Gastroesophageal sphincter (tissue), 4 donors: ENCODE measurements around the gene DOP1B. TPM values are rescaled to one million over a fixed set of nuclear protein-coding genes. Genes with fewer than 3 reads are reported as not detected.

Source experiments
- ATAC-seq: fragments of 150-250 bp; one replicate; pipeline ENCODE4 v1.9.1; 2016; ENCODE audit warnings: mild to moderate bottlenecking, moderate library complexity
- H3K27ac ChIP-seq, 4 donors: fragments of 200-600 bp; sonication (generic) in 3 of 4; 1 replicate in 3 of 4; 2 replicates in 1 of 4; pipeline ENCODE4 v1.5.1; 2016 to 2019
- H3K27me3 ChIP-seq: fragments of 200-600 bp; sonication (generic); one replicate; pipeline ENCODE4 v1.5.1; 2019
- H3K36me3 ChIP-seq, 2 donors: fragments of 200-600 bp; sonication (generic); one replicate each; pipeline ENCODE4 v1.5.1; 2019; ENCODE audit warnings: control low read depth in 1 of 2
- H3K4me1 ChIP-seq, 3 donors: fragments of 200-600 bp; sonication (generic); 1 replicate in 2 of 3; 2 replicates in 1 of 3; pipeline ENCODE4 v1.5.1; 2016 to 2019; ENCODE audit warnings: control low read depth in 2 of 3
- H3K4me3 ChIP-seq, 2 donors: fragments of 200-600 bp; sonication (generic); one replicate each; pipeline ENCODE4 v1.5.1; 2019; ENCODE audit warnings: mild to moderate bottlenecking in 1 of 2, moderate library complexity in 1 of 2
- H3K9me3 ChIP-seq, 3 donors: fragments of 200-600 bp; sonication (generic); one replicate each; pipeline ENCODE4 v1.5.1; 2017 to 2019; ENCODE audit warnings: control low read depth in 2 of 3
- CTCF ChIP-seq, 4 experiments: fragments of 200-600 bp in 2 of 4; fragments of 450-650 bp in 2 of 4; sonication (generic) in 1 of 4; IDR thresholded peaks; one replicate each; pipeline ENCODE4 v1.5.1; 2017 to 2019; ENCODE audit warnings: antibody characterized with exemption in 4 of 4, mild to moderate bottlenecking in 2 of 4, moderate library complexity in 2 of 4
- EP300 ChIP-seq: sonication (generic); formaldehyde crosslinking; IDR thresholded peaks from one replicate; pipeline ENCODE4 v1.6.1; 2017; ENCODE audit warnings: antibody characterized with exemption, mild to moderate bottlenecking
- POLR2A ChIP-seq, 2 donors: fragments of 450-650 bp; IDR thresholded peaks; one replicate each; pipeline ENCODE4 v1.6.1; 2017; ENCODE audit warnings: antibody characterized with exemption in 2 of 2, mild to moderate bottlenecking in 2 of 2, moderate library complexity in 1 of 2
- POLR2AphosphoS5 ChIP-seq: sonication (generic); formaldehyde crosslinking; IDR thresholded peaks from one replicate; pipeline ENCODE4 v1.6.1; 2017; ENCODE audit warnings: antibody characterized with exemption
- WGBS, 2 donors: methylation state at CpG; one replicate each; pipeline ENCODE4 v1.1.5; 2018; ENCODE audit warnings: low coverage in 1 of 2; 5-methylcytosine and 5-hydroxymethylcytosine counted together
- total RNA-seq, 4 donors: library from RNA; depleted of rRNA; stranded (reverse); fragments of >200 nt; gene quantifications; one replicate each; pipeline ENCODE4 v1.1.0, GENCODE V29; 2016

Gene DOP1B
- total RNA-seq, 4 donors from 2014 or later, result 7.2 to 12.0 (median 10.4) TPM

DNA sequence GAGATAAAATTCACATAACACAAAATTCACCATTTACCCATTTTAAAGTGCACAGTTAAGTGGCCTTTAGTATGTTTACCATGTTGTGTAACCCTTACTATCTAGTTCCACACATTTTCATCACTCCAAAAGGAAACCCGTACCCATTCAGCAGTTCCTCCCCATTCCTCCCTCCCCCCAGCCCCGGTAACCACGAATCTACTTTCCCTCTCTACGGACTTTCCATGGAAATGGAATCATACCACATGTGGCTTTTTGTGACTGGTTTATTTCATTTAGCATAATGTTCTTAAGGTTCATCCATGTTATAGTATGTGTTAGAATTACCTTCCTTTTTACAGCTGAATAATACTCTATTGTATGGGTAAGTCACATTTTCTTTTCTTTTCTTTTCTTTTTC, 10.9 kb downstream of the DOP1B start:
- ATAC-seq, result no peak
- TF ChIP-seq CTCF (IDR thresholded peaks at IDR 0.05), result no peak
- H3K27me3 ChIP-seq, result no peaks in the 10 kb centered on the region
- H3K4me3 ChIP-seq, result no peak overlapping the region
- peaks cover 0 to 41% of the 10 kb centered on the region in 2 donors for H3K36me3 ChIP-seq
- H3K4me1 ChIP-seq, result no peaks in the 10 kb centered on the region
- H3K27ac ChIP-seq, result no peak overlapping the region
- H3K9me3 ChIP-seq, result no peaks in the 10 kb centered on the region
- 98% methylated on average over 4 of the region's 4 CpGs; no CpG with 5 or more reads in 1 of the 2 donors for WGBS, 2 donors

GRCh38 chr21:36169470-36170128, 13.0 kb downstream of the DOP1B start:
- 88 to 97% methylated on average over 4 to 10 of the region's 19 CpGs for WGBS, 2 donors
- Histone ChIP-seq H3K36me3 (peaks cover 0 to 41% of the 10 kb centered on the region in 2 donors), H3K4me3 (no peak overlapping the region), H3K9me3 (no peaks in the 10 kb centered on the region), H3K4me1 (no peaks in the 10 kb centered on the region), H3K27me3 (no peaks in the 10 kb centered on the region), H3K27ac (no peak overlapping the region)
- ATAC-seq, result no peak
- TF ChIP-seq EP300, result no peak

DNA sequence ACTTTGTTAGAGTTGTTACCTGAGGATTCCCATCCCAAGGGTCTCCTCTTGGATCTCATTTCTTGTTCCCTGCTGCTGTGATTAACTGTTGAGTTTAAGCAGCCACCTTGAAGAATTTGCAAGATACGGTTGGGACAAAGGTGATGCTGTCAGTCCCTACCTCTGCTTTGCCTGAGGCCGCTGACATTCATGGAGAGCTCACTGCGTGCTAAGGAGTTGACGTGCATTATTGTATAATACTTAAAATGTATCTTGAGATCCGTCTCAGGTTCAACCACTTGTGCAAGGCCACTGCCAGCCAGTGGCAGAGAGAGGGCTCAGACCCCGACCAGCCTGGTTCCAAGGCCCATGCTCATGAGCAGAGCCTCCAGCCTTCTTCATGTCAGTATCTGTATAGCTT, 14.2 kb downstream of the DOP1B start:
- TF ChIP-seq CTCF (IDR thresholded peaks at IDR 0.05), result no peak
- H3K27me3 ChIP-seq, result no peaks in the 10 kb centered on the region
- 80 to 100% methylated on average over 3 to 4 of the region's 6 CpGs for WGBS, 2 donors
- H3K9me3 ChIP-seq, result no peaks in the 10 kb centered on the region
- no peak overlapping the region for H3K4me3 ChIP-seq
- H3K4me1 ChIP-seq, result no peaks in the 10 kb centered on the region
- no peak for ATAC-seq
- H3K36me3 ChIP-seq, result peaks cover 0 to 44% of the 10 kb centered on the region in 2 donors
- no peak overlapping the region for H3K27ac ChIP-seq

DNA sequence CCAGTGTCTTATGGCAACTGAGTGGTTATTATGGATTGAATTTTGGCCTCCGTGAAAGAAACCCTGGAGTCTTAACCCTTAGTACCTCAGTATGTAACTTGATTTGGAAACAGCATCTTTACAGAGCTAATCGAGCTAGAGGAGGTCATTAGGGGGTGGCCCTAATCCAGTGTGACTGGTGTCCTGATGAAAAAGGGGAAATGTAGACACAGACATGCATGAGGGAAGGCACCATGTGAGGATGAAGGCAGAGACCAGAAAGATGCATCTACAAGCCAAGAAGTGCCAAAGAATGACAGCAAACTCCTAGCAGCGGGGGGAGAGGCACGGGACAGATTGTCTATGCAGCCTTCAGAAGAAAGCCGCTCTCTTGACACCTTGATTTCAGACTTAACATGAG, 14.7 kb downstream of the DOP1B start:
- WGBS, 2 donors, result 85 to 100% methylated on average over 3 to 4 of the region's 5 CpGs
- no peak for ATAC-seq
- H3K27ac ChIP-seq, result no peak overlapping the region
- H3K4me3 ChIP-seq, result no peak overlapping the region
- no peaks in the 10 kb centered on the region for H3K27me3 ChIP-seq
- H3K4me1 ChIP-seq, result no peaks in the 10 kb centered on the region
- TF ChIP-seq CTCF (IDR thresholded peaks at IDR 0.05) (no peak), POLR2A (IDR thresholded peaks at IDR 0.05) (no peak), POLR2AphosphoS5 (no peak), EP300 (no peak)
- H3K9me3 ChIP-seq, result no peaks in the 10 kb centered on the region
- H3K36me3 ChIP-seq, result peaks cover 0 to 38% of the 10 kb centered on the region in 2 donors

DNA sequence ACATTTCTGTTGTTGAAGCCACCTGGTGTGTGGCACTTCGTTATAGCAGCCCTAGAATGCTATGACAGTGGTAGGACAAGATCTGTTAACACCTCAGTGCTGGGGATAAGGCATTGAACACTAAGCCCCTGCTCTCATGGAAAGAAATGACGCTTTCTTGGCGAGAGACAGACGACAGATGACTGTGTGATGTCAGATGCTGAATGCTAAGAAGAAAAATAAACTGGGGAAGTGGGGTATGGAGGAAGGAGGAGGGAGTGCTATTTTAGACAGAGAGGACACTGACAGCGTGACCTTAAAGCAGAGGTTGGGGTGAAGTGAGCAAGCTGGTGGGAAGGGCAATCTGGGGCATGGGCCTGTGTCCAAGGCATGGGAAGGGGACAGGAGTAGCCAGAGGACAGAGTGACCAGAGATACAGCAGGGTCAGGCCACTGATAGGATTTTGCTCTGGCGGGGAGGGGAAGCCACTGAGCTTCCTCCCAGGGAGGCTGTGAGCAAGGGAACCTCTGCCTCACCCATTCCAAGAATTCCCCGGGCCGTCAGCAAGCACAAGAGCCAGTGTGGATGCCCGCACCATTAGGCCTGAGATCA, 15.2 kb downstream of the DOP1B start:
- H3K27ac ChIP-seq, result no peak overlapping the region
- 40 to 54% methylated on average over 2 to 6 of the region's 9 CpGs for WGBS, 2 donors
- H3K4me3 ChIP-seq, result no peak overlapping the region
- ATAC-seq, result no peak
- peaks cover 0 to 33% of the 10 kb centered on the region in 2 donors for H3K36me3 ChIP-seq
- TF ChIP-seq CTCF (IDR thresholded peaks at IDR 0.05) (no peak), EP300 (no peak), POLR2AphosphoS5 (no peak), POLR2A (IDR thresholded peaks at IDR 0.05) (no peak)
- no peaks in the 10 kb centered on the region for H3K4me1 ChIP-seq
- H3K27me3 ChIP-seq, result no peaks in the 10 kb centered on the region
- H3K9me3 ChIP-seq, result no peaks in the 10 kb centered on the region
